GM18499 (cell line): ENCODE measurements around the gene CLEC4M.

Experiments
- ATAC-seq: cut with Tn5 transposase; IDR thresholded peaks from one replicate; pipeline ENCODE4 v1.9.1; 2021; ENCODE audit warnings: moderate number of reproducible peaks; ENCODE audit not compliant: insufficient read depth, unreplicated experiment

CLEC4M gene, protein sequence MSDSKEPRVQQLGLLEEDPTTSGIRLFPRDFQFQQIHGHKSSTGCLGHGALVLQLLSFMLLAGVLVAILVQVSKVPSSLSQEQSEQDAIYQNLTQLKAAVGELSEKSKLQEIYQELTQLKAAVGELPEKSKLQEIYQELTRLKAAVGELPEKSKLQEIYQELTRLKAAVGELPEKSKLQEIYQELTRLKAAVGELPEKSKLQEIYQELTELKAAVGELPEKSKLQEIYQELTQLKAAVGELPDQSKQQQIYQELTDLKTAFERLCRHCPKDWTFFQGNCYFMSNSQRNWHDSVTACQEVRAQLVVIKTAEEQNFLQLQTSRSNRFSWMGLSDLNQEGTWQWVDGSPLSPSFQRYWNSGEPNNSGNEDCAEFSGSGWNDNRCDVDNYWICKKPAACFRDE

GRCh38 chr19:7762719-7763293, at the start of gene CLEC4M:
TSS of gene CLEC4M (plus strand) at chr19:7763243. CDS start at chr19:7763267, 24 bp downstream.
- ATAC-seq = no peak

- no peak for ATAC-seq
Observed at GRCh38 chr19:7715671-7716070, 47.4 kb upstream of the CLEC4M start.

DNA sequence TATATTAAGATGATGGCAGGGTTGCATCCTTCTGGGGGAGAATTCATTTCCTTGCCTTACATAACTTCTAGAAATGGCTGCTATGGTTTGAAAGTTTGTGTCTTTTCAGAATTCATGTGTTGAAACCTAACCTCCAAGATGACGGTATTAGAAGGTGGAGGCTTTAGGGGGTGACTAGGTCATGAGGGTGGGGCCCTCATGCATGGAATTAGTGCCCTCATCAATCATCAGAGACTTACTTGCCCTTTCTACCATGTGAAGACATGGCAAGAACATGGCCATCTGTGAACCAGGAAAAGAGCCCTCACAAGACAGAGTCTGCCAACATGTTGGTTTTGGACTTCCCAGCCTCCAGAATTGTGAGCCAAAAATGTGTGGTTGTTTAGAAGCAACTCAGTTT, 46.3 kb upstream of the CLEC4M start:
- ATAC-seq = no peak

GRCh38 chr19:7718668-7719067, 44.4 kb upstream of the CLEC4M start:
- ATAC-seq = no peak

DNA sequence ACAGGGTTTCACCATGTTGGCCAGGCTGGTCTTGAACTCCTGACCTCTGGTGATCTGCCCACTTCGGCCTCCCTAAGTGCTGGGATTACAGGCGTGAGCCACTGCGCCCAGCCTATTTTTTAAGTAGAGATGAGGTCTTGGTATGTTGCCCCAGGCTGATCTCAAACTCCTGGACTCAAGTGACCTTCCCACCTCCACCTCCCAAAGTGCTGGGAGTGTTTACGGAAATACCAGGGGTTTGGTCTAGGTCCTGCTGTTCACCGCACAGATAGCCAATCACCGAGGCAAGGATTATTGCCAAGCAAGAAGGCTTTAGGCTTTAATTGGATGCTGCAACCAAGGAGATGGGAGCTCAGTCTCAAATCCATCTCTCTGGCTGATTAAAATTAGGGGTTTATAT, 42.7 kb upstream of the CLEC4M start:
- no peak for ATAC-seq

DNA sequence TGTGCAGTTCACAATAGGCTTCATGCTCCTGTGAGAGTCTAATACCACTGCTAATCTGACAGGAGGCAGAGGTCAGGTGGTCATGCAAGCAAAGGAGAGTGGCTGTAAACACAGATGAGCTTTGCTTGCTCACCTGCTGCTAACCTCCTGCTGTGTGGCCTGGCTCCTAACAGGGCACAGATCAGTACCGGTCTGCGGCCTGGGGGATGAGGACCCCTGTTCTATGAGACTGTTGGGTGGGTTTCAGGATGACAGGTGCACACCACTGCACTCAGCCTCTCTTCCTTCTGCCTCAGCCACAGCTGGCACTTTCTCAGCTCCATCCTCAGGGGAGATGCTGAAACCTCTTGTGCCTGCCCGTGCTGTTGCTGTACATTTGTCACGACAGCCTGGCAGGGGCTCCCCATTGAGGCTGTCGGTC, 40.8 kb upstream of the CLEC4M start:
- no peak for ATAC-seq

GRCh38 chr19:7725791-7726190, 37.3 kb upstream of the CLEC4M start:
- ATAC-seq = no peak

GRCh38 chr19:7729211-7729610, 33.8 kb upstream of the CLEC4M start:
- no peak for ATAC-seq

GRCh38 chr19:7729831-7730285, 33.2 kb upstream of the CLEC4M start:
- no peak for ATAC-seq

- no peak for ATAC-seq
Observed at GRCh38 chr19:7730286-7731217, 32.5 kb upstream of the CLEC4M start.

GRCh38 chr19:7731218-7731595, 31.8 kb upstream of the CLEC4M start:
- ATAC-seq = no peak

- no peak for ATAC-seq
Observed at GRCh38 chr19:7731615-7732014, 31.4 kb upstream of the CLEC4M start.

- no peak for ATAC-seq
Observed at GRCh38 chr19:7732045-7732444, 31.0 kb upstream of the CLEC4M start, which contains the start of gene CLEC4G. TSS of gene CLEC4G (minus strand) at chr19:7732110. CDS start at chr19:7732102, 8 bp downstream.

DNA sequence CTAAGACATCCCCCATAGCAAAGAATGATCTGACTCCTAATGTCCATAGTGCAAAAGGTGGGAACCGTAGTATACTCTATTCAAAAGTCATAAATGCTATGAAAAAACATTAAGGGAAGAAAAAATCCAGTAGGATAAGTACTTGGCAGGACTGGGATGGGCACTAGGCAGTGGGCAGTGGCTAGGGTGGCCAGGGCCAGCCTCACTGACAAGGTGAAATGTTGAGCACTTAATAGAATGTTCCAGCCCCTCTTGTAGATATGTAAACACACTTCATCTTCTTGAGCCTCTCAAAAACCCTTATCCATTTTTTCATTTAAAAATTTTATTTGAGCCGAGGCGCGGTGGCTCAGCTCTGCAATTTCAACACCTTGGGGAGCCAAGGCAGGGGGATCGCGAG, 29.7 kb upstream of the CLEC4M start:
- no peak for ATAC-seq

- ATAC-seq = no peak
Observed at GRCh38 chr19:7734220-7735203, 28.5 kb upstream of the CLEC4M start.

- ATAC-seq = no peak
Observed at GRCh38 chr19:7736148-7736547, 26.9 kb upstream of the CLEC4M start.

GRCh38 chr19:7737215-7737614, 25.8 kb upstream of the CLEC4M start:
- no peak for ATAC-seq

GRCh38 chr19:7738023-7738422, 25.0 kb upstream of the CLEC4M start:
- no peak for ATAC-seq

DNA sequence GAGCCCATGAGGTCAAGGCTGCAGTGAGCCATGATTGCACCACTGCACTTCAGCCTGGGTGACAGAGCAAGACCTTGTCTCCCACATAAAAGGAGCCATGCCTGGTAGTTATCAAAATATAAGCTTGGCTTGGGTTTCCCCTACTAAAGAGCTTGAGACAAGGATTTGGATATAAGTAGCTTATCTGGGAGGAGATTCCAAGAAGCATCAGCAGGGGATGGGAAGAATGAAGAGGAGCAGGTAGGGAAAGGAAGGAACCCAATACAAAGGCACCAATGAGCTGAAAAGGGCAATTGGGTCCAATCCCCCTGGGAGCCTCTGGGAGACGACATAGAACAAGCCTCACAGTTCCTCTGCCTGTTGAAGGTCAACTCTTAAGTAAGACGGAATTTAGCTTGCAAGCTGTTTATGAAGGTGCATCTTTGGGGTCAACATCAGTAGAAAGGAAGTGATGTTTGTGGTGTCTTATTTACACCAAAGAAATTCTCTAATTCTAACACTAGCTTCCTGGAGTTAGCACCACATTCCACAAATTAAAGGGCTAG, 23.8 kb upstream of the CLEC4M start:
- ATAC-seq = no peak
